ENCODE data around the gene ST3GAL3. TPM values are rescaled to one million over a fixed set of nuclear protein-coding genes. Genes with fewer than 3 reads are reported as not detected.

Gene ST3GAL3
- total RNA-seq, 1 experiment from 2014 or later: 20.0 TPM

GRCh38 chr1:43671626-43672330 is 35.6 kb upstream of the ST3GAL3 start:
- H3K36me3 Mint-ChIP-seq (ENCODE audit: insufficient read depth, unreplicated experiment): peaks cover 78% of the 10 kb centered on the region
- TF ChIP-seq CTCF (IDR thresholded peaks at IDR 0.05; ENCODE audit: unreplicated experiment): no peak
- no peak for DNase-seq
- BruUV-seq (replicated peaks): no TSS peak
- no peaks in the 10 kb centered on the region for H3K27me3 Mint-ChIP-seq (ENCODE audit: unreplicated experiment)
- no peaks in the 10 kb centered on the region for H3K9me3 Mint-ChIP-seq (ENCODE audit: low read depth, unreplicated experiment)
- no peaks in the 10 kb centered on the region for H3K4me1 Mint-ChIP-seq (ENCODE audit: low read depth, unreplicated experiment)
- intact Hi-C loops (cut with micrococcal nuclease; ENCODE audit: unreplicated experiment): no loop called here
- H3K4me3 Mint-ChIP-seq (ENCODE audit: low read depth, unreplicated experiment): no peak overlapping the region
- CTCF ChIA-PET: no interaction called here
- H3K27ac Mint-ChIP-seq (ENCODE audit: unreplicated experiment): no peak overlapping the region

GRCh38 chr1:43673261-43673660 is 34.1 kb upstream of the ST3GAL3 start:
- no peak for DNase-seq
- no peak overlapping the region for H3K27ac Mint-ChIP-seq (ENCODE audit: unreplicated experiment)
- H3K36me3 Mint-ChIP-seq (ENCODE audit: insufficient read depth, unreplicated experiment): peaks cover 74% of the 10 kb centered on the region
- intact Hi-C loops (cut with micrococcal nuclease; ENCODE audit: unreplicated experiment): no loop called here
- TF ChIP-seq CTCF (IDR thresholded peaks at IDR 0.05; ENCODE audit: unreplicated experiment): no peak
- CTCF ChIA-PET: no interaction called here
- H3K4me1 Mint-ChIP-seq (ENCODE audit: low read depth, unreplicated experiment): no peaks in the 10 kb centered on the region
- no peaks in the 10 kb centered on the region for H3K9me3 Mint-ChIP-seq (ENCODE audit: low read depth, unreplicated experiment)
- no peak overlapping the region for H3K4me3 Mint-ChIP-seq (ENCODE audit: low read depth, unreplicated experiment)
- no TSS peak for BruUV-seq (replicated peaks)
- H3K27me3 Mint-ChIP-seq (ENCODE audit: unreplicated experiment): no peaks in the 10 kb centered on the region

- intact Hi-C loops (cut with micrococcal nuclease; ENCODE audit: unreplicated experiment): no loop called here
- no peak for DNase-seq
- H3K36me3 Mint-ChIP-seq (ENCODE audit: insufficient read depth, unreplicated experiment): peaks cover 52% of the 10 kb centered on the region
- no peaks in the 10 kb centered on the region for H3K27me3 Mint-ChIP-seq (ENCODE audit: unreplicated experiment)
- no peaks in the 10 kb centered on the region for H3K9me3 Mint-ChIP-seq (ENCODE audit: low read depth, unreplicated experiment)
- no peak overlapping the region for H3K27ac Mint-ChIP-seq (ENCODE audit: unreplicated experiment)
- BruUV-seq (replicated peaks): no TSS peak
- H3K4me1 Mint-ChIP-seq (ENCODE audit: low read depth, unreplicated experiment): no peaks in the 10 kb centered on the region
- CTCF ChIA-PET: no interaction called here
- TF ChIP-seq CTCF (IDR thresholded peaks at IDR 0.05; ENCODE audit: unreplicated experiment): no peak
- H3K4me3 Mint-ChIP-seq (ENCODE audit: low read depth, unreplicated experiment): no peak overlapping the region
Measured at GRCh38 chr1:43678940-43679339, 28.4 kb upstream of the ST3GAL3 start.

GRCh38 chr1:43683560-43683959 is 23.8 kb upstream of the ST3GAL3 start:
- CTCF ChIA-PET: no interaction called here
- H3K4me3 Mint-ChIP-seq (ENCODE audit: low read depth, unreplicated experiment): no peak overlapping the region
- no peak for DNase-seq
- no peak for TF ChIP-seq CTCF (IDR thresholded peaks at IDR 0.05; ENCODE audit: unreplicated experiment)
- no TSS peak for BruUV-seq (replicated peaks)
- H3K4me1 Mint-ChIP-seq (ENCODE audit: low read depth, unreplicated experiment): no peaks in the 10 kb centered on the region
- H3K27me3 Mint-ChIP-seq (ENCODE audit: unreplicated experiment): no peaks in the 10 kb centered on the region
- intact Hi-C loops (cut with micrococcal nuclease; ENCODE audit: unreplicated experiment): no loop called here
- H3K27ac Mint-ChIP-seq (ENCODE audit: unreplicated experiment): no peak overlapping the region
- peaks cover 50% of the 10 kb centered on the region for H3K36me3 Mint-ChIP-seq (ENCODE audit: insufficient read depth, unreplicated experiment)
- no peaks in the 10 kb centered on the region for H3K9me3 Mint-ChIP-seq (ENCODE audit: low read depth, unreplicated experiment)
